CD4-positive, alpha-beta T cell treated with Interleukin-17A for 1 hour (primary cell): Measurements from ENCODE around the gene FAM110C.
"Not testable (repeated sequence)": the region's sequence is repeated elsewhere in the genome, so short reads cannot be mapped to it uniquely, and the experiment has no call there.

Source experiments
- DNase-seq: peaks from one replicate; pipeline ENCODE4 v3.0.0-alpha.2; 2020

FAM110C gene

GRCh38 chr2:46471-47345, at the start of gene FAM110C:
FAM110C (minus strand) TSS chr2:46505; CDS start chr2:46385, 120 bp downstream.
- peak; percentile 60 for DNase-seq

GRCh38 chr2:92326-92725, 46.0 kb upstream of the FAM110C start:
- no peak for DNase-seq

GRCh38 chr2:90645-91312, 44.5 kb upstream of the FAM110C start:
- DNase-seq = no peak

- no peak for DNase-seq
Measured at GRCh38 chr2:85761-86160, 39.5 kb upstream of the FAM110C start.

GRCh38 chr2:84121-84520, 37.8 kb upstream of the FAM110C start:
- no peak for DNase-seq

- no peak for DNase-seq
Measured at GRCh38 chr2:80971-81736, 34.8 kb upstream of the FAM110C start.

- DNase-seq = no peak
Measured at GRCh38 chr2:80378-80777, 34.1 kb upstream of the FAM110C start.

- DNase-seq = no peak
Measured at GRCh38 chr2:71309-72035, 25.2 kb upstream of the FAM110C start.

- no peak for DNase-seq
Measured at GRCh38 chr2:69366-70344, 23.4 kb upstream of the FAM110C start.

GRCh38 chr2:68637-69036, 22.3 kb upstream of the FAM110C start:
- DNase-seq = not testable (repeated sequence)

GRCh38 chr2:66853-67252, 20.5 kb upstream of the FAM110C start:
- no peak for DNase-seq

- DNase-seq = no peak
Measured at GRCh38 chr2:65121-65520, 18.8 kb upstream of the FAM110C start.

GRCh38 chr2:55587-56448, 9.5 kb upstream of the FAM110C start:
- no peak for DNase-seq

GRCh38 chr2:51613-52012, 5.3 kb upstream of the FAM110C start:
- DNase-seq = no peak

- DNase-seq = no peak
Measured at GRCh38 chr2:47737-48136, 1.4 kb upstream of the FAM110C start.

- no peak for DNase-seq
Measured at GRCh38 chr2:47346-47725, 1.0 kb upstream of the FAM110C start.

GRCh38 chr2:46131-46470, 204 bp downstream of the FAM110C start:
- no peak for DNase-seq

- DNase-seq = no peak
Measured at GRCh38 chr2:45342-46130, 769 bp downstream of the FAM110C start.

- no peak for DNase-seq
Measured at GRCh38 chr2:44748-45341, 1.5 kb downstream of the FAM110C start.

GRCh38 chr2:42788-43187, 3.5 kb downstream of the FAM110C start:
- DNase-seq = no peak
